Activated CD4-positive, alpha-beta T cell treated with anti-CD3 and anti-CD28 coated beads for 4 hours (primary cell): Measurements from ENCODE around the gene B3GALT4.

Experiments used
- DNase-seq, 2 donors: peaks; one replicate each; pipeline ENCODE4 v3.0.0-alpha.2; 2020

The B3GALT4 gene

DNA sequence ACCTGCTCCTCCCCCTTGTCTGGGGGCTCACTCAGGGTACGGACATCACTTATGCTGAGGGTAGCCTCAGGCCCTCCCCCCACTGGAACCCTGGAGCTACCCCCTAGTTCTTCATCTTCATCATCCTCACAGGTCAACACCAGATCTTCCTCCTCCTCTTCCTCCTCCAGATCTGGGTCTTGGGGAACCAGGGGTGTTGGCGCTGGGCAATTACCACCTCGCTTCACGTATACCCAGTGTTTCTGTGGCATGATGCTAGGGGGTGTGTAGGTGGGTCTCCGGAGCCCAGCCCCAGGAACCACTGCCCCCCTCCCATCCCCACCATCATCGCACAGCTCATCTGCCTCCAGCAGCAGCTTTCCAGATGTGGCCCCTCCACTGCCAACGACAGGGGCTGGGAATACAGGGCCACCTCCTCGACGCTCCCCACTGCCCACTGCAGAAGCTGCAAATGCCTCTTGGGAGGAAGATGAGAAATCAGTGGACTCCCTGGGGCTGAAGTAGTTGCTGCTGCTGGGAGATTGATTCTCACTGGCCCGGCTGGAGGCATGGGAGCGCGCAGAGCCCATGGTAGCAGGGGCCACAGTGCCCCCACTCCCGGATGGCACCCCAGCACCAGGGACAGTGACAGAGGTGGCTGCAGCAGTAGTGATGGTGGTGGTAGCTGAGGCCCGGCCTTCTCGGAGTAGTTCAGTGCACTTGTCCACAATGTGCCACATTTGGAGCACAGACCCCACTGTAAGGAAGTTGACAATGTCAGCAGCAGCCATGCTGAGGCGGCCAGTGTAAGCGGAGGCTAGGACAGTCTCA, 39.1 kb downstream of the B3GALT4 start:
- no peak for DNase-seq

DNA sequence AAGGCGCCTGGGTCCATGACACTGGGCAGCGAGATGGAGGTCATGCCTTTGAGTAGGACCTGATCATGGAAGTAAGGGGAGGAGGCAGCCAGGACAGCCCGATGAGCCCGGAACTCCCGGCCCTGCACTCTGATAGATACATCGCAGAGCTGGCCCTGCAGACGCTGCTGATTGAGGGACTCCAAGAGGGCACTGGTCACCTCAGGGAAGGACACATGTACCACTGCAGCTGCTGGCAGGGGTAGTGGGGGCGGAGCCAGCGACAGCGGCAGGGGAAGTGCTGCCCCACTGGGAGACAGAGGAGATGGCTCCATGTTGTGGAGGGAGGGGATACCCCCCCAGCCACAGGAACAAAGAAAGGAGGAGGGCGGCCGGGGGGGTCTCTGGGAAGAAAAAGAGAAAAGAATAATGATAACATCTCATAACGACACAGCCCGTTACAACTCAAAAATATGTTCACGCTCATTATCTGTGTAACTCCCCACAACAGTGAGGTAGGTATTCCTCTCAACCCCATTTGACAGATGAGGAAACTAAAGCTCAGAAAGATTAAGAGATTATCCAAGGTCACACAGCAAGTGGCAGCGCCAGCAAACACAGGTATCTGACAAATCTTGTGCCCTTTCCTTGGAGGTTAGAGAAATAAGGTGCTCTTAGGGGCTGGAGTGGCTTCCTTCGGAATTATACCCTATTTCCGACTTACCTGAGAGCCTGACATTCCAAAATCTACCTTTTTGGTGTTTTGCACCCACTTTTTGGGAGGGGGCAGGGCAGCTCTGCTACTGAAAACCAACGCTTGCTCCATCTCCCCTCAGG, 39.9 kb downstream of the B3GALT4 start:
- no peak for DNase-seq

DNA sequence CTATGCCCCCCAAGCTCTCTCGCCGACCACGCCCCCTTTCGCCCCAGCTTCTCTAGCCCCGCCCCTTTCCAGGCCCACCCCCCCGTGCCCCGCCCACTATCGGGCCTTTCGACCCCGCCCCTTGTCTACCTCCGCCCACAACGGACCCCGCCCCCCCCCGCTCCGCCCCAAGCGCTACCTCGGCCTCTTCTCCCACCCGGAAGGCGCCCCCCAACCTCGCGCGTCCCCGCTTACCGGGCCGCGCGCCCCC, 40.4 kb downstream of the B3GALT4 start:
- DNase-seq, result no peak

DNA sequence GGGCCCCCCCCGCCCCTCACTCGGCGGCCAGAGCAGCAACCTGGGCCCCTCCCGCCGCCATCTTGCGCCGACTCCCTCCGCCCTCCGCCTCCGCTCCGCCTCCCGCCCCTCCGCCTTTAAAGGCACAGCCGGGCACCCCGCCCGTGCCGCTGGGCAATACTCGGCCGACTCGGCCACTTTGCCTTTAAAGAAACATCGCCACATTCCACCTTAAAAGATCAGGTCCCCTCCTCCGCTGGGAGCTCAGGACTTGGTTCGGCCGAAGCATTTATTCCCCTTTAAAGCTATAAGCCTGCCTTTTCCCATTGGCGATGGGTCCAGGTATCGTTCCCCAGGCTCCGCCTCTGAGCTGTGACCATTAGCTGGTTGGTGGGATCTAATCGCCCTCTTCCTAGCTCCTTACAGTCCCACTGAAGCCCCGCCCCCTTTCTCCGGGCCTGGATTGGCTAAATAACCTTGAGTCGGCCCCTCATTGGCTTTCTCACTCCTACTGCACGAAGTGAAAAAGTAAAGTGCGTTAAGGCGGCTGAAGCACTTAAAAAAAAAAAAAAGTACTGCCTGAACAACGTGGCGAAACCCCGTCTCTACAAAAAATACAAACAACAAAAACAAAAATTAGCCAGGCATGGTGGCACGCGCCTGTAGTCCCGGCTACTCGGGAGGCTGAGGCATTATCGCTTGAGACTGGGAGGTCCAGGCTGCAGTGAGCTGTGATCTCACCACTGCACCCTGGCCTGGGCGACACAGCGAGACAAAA, 40.9 kb downstream of the B3GALT4 start, which contains the start of gene ZBTB22:
Gene ZBTB22 (minus strand): TSS at position 76 of the 757 bp plus-strand sequence. CDS start 828 bp downstream, outside the sequence.
- DNase-seq, result peak; percentile 96

DNA sequence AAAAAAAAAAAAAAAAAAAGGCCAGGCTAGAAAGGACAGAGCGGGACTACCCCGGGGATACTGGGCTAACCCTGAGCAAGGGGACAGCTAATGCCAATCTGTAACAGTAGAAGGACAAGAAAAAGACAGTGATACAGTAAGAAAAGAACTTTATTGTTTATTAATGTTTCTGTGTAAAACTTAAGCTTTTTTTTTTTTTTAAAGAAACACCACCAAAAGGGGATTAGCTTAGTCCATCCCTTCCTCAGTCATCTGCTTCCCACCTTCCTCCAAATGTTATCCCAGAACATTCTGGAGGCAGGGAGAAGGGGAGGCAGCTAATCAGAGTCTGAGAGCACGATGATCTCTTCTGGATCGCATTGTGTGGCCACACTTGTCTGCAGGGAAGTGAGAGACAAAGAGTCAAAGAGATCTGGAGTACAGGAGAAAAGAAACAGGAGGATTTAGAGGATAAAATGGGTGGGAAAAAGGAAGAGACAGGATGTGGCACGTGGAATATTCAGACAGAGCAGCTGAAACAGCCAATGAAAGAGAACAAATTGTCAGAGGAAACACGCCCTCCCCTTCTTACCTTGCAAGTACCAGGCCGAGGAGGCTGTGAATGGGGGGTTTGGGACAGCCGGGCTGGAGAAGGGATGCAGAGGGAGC, 41.6 kb downstream of the B3GALT4 start:
- no peak for DNase-seq

DNA sequence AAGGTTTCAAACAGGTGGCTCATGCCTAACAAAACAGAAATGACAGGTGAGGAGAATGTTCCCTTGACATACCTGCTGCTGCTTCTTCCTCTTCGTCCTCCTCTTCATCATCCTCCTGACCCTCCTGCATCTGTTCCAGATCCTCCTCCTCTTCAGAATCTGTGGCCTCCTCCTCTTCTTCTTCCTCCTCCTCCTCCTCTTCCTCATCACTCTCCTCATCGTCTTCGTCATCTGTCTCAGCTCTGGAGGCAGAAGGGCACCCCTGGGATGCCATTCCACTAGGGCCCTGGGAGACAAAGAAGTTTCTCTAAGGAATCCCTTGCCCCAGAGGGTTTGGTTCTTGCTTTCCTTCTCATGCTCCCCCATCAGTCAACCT, 43.0 kb downstream of the B3GALT4 start:
- DNase-seq, result no peak

DNA sequence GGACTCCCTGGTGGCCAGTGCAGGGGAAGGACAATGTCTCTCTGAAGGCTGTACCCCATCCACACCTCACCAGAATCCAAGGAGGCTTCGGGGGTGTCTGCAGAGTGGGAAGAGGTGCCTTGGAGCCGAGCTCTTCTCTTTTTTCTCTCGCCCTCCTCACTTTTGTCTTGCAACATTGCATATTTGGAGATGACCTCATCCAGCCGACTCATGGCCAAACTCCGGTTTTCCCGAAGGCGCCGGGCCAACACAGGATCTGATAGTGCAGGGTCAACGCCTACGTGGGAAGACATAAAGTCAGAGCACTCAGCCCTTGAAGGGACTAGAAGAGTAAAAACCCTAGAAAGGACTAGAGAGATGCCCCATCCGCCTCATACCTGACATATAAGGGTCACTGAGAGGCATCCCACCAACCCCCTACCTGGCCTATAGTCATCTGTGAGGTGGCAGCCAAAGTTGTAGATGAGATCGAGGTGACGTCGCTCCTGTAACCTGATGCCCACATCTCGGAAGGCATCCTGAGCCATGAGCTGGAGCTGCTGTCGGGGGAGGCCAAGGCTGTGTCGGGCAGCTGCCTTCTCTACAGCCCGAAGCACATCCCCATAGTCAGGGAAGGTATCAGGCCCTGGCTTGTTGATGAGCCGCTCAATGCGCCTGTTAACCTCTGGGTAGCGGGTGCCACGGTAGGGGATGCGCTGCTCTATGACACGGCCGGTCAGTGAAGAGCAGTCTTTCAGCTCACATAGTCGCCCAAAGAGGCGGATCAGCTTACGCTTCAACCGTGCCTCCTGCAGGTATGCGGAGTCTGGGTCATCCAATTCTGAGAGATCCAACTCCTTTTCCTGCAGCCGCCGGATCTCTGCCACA, 43.6 kb downstream of the B3GALT4 start:
- no peak for DNase-seq

DNA sequence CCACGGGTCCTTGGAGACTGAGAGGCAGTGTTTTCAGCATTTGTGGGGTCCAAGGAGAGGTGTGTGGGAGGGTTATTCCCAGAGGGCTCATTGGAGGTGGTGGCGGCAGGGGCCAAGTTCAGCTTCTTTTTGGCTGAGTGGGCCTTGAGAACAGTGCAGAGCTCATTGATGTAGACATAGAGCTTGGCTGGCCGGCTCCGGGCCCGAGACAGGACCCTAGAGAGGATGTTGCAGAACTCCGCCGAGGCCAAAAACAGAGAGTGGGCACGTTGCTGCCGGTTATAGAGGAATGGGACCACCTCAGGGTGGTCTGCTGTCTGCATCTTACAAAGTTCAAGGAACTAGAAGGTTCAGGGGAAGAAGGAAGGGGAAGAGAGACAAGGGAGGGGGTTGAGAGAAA, 44.3 kb downstream of the B3GALT4 start:
- no peak for DNase-seq

DNA sequence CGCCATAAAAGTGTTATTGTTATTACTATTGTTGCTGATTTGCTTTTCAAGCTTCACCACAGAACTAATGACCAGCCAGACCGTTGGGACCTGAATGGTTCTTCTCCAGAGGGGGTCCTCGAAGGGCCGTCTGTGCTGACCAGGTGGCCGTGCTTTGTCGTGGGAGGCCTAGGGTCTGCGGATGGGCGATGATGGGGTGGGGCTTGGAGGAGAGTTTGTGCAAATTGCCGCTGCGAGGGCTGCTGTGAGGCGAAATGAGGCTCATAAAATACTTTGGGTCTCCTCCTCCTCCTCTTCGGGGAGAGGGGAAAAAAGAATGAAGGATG, 46.7 kb downstream of the B3GALT4 start:
- no peak for DNase-seq

DNA sequence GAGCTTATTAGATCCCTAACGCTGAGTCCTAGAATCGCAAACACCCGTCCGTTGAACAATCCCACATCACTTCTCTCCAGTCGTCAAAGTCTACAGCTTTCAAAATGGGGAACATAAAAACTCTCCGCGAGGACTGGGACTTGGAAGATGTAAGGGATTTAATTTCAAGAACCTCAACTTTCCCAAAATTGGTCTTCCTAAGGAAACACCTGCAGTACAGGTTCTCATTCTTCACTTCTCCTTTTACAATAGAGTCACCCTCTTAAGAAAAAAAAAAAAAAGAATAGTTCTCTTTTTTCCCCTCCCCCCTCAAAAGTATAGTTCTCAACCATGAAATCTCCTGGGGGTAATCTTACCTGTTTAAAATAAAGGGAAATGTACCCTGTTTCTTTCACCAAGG, 47.2 kb downstream of the B3GALT4 start:
- no peak for DNase-seq
